Natural killer cell (primary cell): ENCODE results near the gene FIGNL1. TPM values are rescaled to one million over a fixed set of nuclear protein-coding genes. Genes with fewer than 3 reads are reported as not detected.

ENCODE experiments used
- ATAC-seq, 3 donors: fragments of 150-1000 bp in 2 of 3; fragments of 200-7000 bp in 1 of 3; cut with Tn5 transposase; 1 replicate in 1 of 3; 2 replicates in 2 of 3; pipeline ENCODE4 v1.10.0; 2021; ENCODE audit warnings: mild to moderate bottlenecking in 2 of 3, moderate library complexity in 2 of 3
- DNase-seq, 2 donors: peaks; one replicate each; pipeline versions ENCODE4 v3.0.0 to v3.0.0-alpha.2; 2013 to 2021; ENCODE audit warnings: mixed read lengths in 1 of 2
- H3K27ac ChIP-seq: one replicate; pipeline ENCODE4 v1.5.1; 2013; ENCODE audit warnings: mild to moderate bottlenecking, low read length
- H3K27me3 ChIP-seq: one replicate; pipeline ENCODE4 v1.6.1; 2013; ENCODE audit warnings: low read length; ENCODE audit not compliant: control insufficient read depth, insufficient read depth
- H3K36me3 ChIP-seq: one replicate; pipeline ENCODE4 v1.6.1; 2013; ENCODE audit warnings: low read length; ENCODE audit not compliant: control insufficient read depth, insufficient read depth
- H3K4me1 ChIP-seq: one replicate; pipeline ENCODE4 v1.6.1; 2013; ENCODE audit warnings: low read length; ENCODE audit not compliant: control insufficient read depth, insufficient read depth
- H3K4me3 ChIP-seq: one replicate; pipeline ENCODE4 v1.5.1; 2013; ENCODE audit warnings: low read length
- H3K9me3 ChIP-seq: one replicate; pipeline ENCODE4 v1.6.1; 2013; ENCODE audit warnings: low read length; ENCODE audit not compliant: control insufficient read depth, insufficient read depth
- H3K27ac Mint-ChIP-seq, 2 donors: one replicate each; pipeline ENCODE4 v1.8.0; 2022; ENCODE audit warnings: mild to moderate bottlenecking in 2 of 2, mixed read lengths in 2 of 2, moderate library complexity in 1 of 2
- H3K27me3 Mint-ChIP-seq, 2 donors: one replicate each; pipeline ENCODE4 v1.8.0; 2022; ENCODE audit warnings: low read depth in 2 of 2, mixed read lengths in 2 of 2
- H3K36me3 Mint-ChIP-seq: one replicate; pipeline ENCODE4 v1.8.0; 2022; ENCODE audit warnings: mixed read lengths
- H3K4me1 Mint-ChIP-seq, 2 donors: one replicate each; pipeline ENCODE4 v1.8.0; 2022; ENCODE audit warnings: mixed read lengths in 2 of 2
- H3K4me3 Mint-ChIP-seq: one replicate; pipeline ENCODE4 v1.8.0; 2022; ENCODE audit warnings: mild to moderate bottlenecking, moderate library complexity, mixed read lengths
- H3K9me3 Mint-ChIP-seq, 2 donors: one replicate each; pipeline ENCODE4 v1.8.0; 2022; ENCODE audit warnings: mixed read lengths in 2 of 2
- WGBS: methylation state at CpG from one replicate; pipeline ENCODE4 v1.1.7; 2013; ENCODE audit warnings: missing lambda C conversion rate; ENCODE audit not compliant: insufficient coverage; 5-methylcytosine and 5-hydroxymethylcytosine counted together
- intact Hi-C: fragments of 100-400 bp; cut with micrococcal nuclease; formaldehyde crosslinking; loops from one replicate; pipeline ENCODE4 v1.14.2; 2022
- total RNA-seq, 4 donors: library from RNA; stranded (reverse); fragments of 120-200 nt in 1 of 4; gene quantifications; one replicate each; pipeline versions ENCODE4 v1.2.3 to v1.2.4, GENCODE V29; 2013 to 2022
- TF ChIP-seq, protein P1 (sequence below): fragments of 200-600 bp; IDR thresholded peaks from one replicate; pipeline ENCODE4 v1.8.0; 2022; ENCODE audit warnings: antibody characterized with exemption

Gene FIGNL1
- total RNA-seq, 3 donors from 2014 or later (not counting 1 experiment from before 2014, with no cell fraction given): 5.5 to 12.6 (median 7.6) TPM

DNA sequence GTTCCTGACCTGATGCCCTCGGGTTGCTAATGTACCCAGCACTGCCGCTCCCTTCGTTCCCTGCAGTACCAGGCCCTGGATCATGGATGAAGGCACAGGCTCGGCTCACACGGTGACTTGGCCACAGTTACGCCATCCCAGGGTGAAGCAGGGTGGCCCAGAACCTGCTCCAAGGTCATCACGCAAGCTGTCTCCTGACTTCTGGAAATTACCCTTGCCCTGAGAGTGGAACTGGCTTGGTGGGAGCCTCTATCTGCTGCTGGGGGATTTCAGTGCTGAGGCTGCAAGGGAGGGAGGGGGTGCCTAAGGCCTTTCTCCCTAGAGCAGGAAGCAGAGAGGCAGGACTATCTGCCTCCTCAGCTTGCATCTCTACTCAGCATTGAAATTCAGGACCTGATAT, 36.6 kb downstream of the FIGNL1 start:
- Mint-ChIP-seq H3K4me1 (peaks cover 27 to 40% of the 10 kb centered on the region in 2 donors), H3K4me3 (no peak overlapping the region)

DNA sequence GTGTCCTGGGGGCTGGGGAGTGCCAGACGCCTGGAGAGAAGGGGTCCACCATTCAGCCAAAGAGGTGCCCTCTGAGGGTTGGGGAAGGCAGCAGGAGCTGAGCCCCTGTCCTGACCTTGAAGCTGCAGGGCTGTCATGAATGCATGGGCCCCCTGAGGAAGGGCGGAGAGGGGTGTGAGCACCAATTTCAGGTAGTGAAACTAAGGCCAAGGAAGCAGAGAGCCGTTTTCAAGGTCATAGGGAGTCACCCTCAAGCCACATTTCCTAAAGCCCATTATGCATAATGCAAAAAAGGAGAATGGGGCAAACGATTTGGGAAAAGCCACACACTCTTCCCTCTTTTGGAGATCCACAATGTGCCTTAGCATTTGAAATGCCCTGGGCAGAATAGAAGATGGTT, 37.2 kb downstream of the FIGNL1 start:
- peaks cover 61% of the 10 kb centered on the region for H3K4me1 ChIP-seq
- Mint-ChIP-seq H3K4me1 (peaks cover 33 to 46% of the 10 kb centered on the region in 2 donors), H3K36me3 (no peaks in the 10 kb centered on the region)

More for the DNA sequence above, 36.6 kb downstream of the FIGNL1 start:
- TF ChIP-seq, protein P1, sequence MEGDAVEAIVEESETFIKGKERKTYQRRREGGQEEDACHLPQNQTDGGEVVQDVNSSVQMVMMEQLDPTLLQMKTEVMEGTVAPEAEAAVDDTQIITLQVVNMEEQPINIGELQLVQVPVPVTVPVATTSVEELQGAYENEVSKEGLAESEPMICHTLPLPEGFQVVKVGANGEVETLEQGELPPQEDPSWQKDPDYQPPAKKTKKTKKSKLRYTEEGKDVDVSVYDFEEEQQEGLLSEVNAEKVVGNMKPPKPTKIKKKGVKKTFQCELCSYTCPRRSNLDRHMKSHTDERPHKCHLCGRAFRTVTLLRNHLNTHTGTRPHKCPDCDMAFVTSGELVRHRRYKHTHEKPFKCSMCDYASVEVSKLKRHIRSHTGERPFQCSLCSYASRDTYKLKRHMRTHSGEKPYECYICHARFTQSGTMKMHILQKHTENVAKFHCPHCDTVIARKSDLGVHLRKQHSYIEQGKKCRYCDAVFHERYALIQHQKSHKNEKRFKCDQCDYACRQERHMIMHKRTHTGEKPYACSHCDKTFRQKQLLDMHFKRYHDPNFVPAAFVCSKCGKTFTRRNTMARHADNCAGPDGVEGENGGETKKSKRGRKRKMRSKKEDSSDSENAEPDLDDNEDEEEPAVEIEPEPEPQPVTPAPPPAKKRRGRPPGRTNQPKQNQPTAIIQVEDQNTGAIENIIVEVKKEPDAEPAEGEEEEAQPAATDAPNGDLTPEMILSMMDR: no peak
- DNase-seq (no peak), ATAC-seq (no peak)
- peaks cover 61% of the 10 kb centered on the region for H3K4me1 ChIP-seq
- H3K4me3 ChIP-seq: no peak overlapping the region
- no peaks in the 10 kb centered on the region for H3K27me3 ChIP-seq
- H3K9me3 Mint-ChIP-seq: no peaks in the 10 kb centered on the region
- no peaks in the 10 kb centered on the region for H3K36me3 Mint-ChIP-seq
- no peaks in the 10 kb centered on the region for H3K9me3 ChIP-seq
- H3K27ac Mint-ChIP-seq: no peak overlapping the region
- intact Hi-C loops: no loop called here
- H3K36me3 ChIP-seq: no peaks in the 10 kb centered on the region
- H3K27ac ChIP-seq: peak overlapping the region; percentile 11
- no peaks in the 10 kb centered on the region for H3K27me3 Mint-ChIP-seq
- 94% methylated on average over 7 of the region's 7 CpGs for WGBS

DNA sequence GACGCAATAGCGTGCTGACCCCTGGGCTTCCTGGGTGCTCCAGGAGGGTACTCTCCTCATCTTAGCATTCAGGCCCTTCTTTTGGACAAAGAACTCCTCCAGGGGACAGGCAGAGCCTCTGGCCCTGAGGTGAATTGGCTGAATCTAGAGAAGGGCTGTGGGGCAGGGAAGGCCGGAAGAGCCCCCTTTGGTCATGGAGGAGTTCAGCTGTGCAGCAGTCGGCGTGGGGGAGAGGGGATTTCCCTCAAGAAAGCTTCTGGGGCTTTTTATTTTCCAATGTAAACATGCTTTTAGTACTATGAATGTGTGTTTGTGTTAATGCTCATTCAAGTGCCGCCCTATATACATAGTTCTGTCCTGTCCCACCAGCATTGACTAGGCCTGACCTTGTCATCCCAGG, 38.8 kb downstream of the FIGNL1 start:
- intact Hi-C loops: no loop called here
- TF ChIP-seq, protein P1: no peak
- Histone ChIP-seq H3K36me3 (no peaks in the 10 kb centered on the region), H3K27me3 (no peaks in the 10 kb centered on the region), H3K9me3 (no peaks in the 10 kb centered on the region), H3K4me3 (no peak overlapping the region), H3K4me1 (peaks cover 62% of the 10 kb centered on the region), H3K27ac (peak overlapping the region; percentile 60)
- Mint-ChIP-seq H3K27ac (peak overlapping the region; percentile 9 to 91), H3K27me3 (no peaks in the 10 kb centered on the region), H3K9me3 (no peaks in the 10 kb centered on the region), H3K4me1 (peaks cover 40 to 55% of the 10 kb centered on the region in 2 donors), H3K4me3 (no peak overlapping the region), H3K36me3 (no peaks in the 10 kb centered on the region)
- 57% methylated on average over 6 of the region's 6 CpGs for WGBS
- ATAC-seq (no peak), DNase-seq (no peak)

More for the DNA sequence above, 37.2 kb downstream of the FIGNL1 start:
- H3K4me3 ChIP-seq: no peak overlapping the region
- Mint-ChIP-seq H3K4me3 (no peak overlapping the region), H3K9me3 (no peaks in the 10 kb centered on the region), H3K27me3 (no peaks in the 10 kb centered on the region), H3K27ac (no peak overlapping the region)
- no peak for DNase-seq
- no peaks in the 10 kb centered on the region for H3K36me3 ChIP-seq
- no peaks in the 10 kb centered on the region for H3K27me3 ChIP-seq
- TF ChIP-seq, protein P1: no peak
- intact Hi-C loops: no loop called here
- WGBS: 49% methylated on average over 4 of the region's 4 CpGs
- no peak for ATAC-seq
- H3K9me3 ChIP-seq: no peaks in the 10 kb centered on the region
- H3K27ac ChIP-seq: no peak overlapping the region
